ENCODE data around the gene LPCAT3. TPM values are rescaled to one million over a fixed set of nuclear protein-coding genes. Genes with fewer than 3 reads are reported as not detected.
A peak's percentile ranks its signal among the peaks of the same experiment; 100 is the strongest.

The LPCAT3 gene
- total RNA-seq, 1 experiment from 2014 or later, result 56.6 TPM

DNA sequence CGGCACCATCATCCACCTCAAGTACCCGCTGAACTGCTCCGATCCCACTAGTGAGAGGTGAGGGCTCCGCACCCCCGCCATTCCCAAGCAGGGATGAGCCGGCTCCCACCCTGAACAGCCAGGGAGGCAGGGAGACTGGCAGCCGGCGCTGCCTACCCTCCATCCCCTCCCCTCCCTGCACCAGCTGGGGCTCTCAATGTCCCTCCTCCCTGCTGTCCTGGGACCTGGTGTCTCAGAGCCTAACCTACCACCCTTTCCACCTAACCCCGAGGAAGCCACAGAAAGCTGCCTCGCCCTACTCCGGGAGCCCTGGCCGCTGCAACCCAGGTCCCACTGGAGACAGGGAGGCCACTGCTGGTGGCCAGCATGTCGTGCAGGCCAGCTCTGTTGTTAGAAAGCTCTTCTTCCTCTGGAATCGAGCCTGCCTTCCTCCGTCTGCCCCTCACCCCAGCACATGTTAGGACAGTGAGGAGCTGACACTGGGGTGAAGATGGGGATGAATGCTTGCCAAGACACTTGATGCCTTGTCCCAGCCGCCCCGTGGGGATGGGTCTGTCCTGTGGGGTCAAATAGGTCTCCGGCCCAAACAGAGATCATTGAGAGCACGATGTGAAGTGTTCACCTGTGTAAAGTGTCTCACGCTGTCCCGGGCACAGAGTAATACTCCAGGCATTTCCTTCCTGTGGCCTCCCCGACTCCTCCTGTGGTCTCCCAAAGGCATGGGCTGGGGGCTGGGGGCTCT lies 66.0 kb downstream of the LPCAT3 start:
- Histone ChIP-seq H3K4me1 (ENCODE audit: insufficient read depth, low read length, poor library complexity, severe bottlenecking) (peaks cover 13% of the 10 kb centered on the region), H3K9me3 (ENCODE audit: low read depth, low read length, poor library complexity, severe bottlenecking) (no peaks in the 10 kb centered on the region), H3K27ac (ENCODE audit: low read depth, low read length, poor library complexity, severe bottlenecking) (peak overlapping the region; percentile 82), H3K36me3 (ENCODE audit: insufficient read depth, low read length, poor library complexity, severe bottlenecking) (no peaks in the 10 kb centered on the region), H3K4me3 (ENCODE audit: low read depth, low read length, poor library complexity, severe bottlenecking) (no peak overlapping the region), H3K27me3 (replicated peaks; ENCODE audit: insufficient read depth, low read depth, low read length, poor library complexity) (no peaks in the 10 kb centered on the region)
- BruUV-seq (replicated peaks), result no TSS peak
- POLR2A ChIA-PET (ENCODE audit: low non-redundant PET), result no interaction called here
- TF ChIP-seq, protein P1, sequence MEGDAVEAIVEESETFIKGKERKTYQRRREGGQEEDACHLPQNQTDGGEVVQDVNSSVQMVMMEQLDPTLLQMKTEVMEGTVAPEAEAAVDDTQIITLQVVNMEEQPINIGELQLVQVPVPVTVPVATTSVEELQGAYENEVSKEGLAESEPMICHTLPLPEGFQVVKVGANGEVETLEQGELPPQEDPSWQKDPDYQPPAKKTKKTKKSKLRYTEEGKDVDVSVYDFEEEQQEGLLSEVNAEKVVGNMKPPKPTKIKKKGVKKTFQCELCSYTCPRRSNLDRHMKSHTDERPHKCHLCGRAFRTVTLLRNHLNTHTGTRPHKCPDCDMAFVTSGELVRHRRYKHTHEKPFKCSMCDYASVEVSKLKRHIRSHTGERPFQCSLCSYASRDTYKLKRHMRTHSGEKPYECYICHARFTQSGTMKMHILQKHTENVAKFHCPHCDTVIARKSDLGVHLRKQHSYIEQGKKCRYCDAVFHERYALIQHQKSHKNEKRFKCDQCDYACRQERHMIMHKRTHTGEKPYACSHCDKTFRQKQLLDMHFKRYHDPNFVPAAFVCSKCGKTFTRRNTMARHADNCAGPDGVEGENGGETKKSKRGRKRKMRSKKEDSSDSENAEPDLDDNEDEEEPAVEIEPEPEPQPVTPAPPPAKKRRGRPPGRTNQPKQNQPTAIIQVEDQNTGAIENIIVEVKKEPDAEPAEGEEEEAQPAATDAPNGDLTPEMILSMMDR (conservative IDR thresholded peaks at IDR 0.05; ENCODE audit: low read depth, low read length), result no peak
- TF ChIP-seq EZH2 (IDR thresholded peaks at IDR 0.05; ENCODE audit: borderline replicate concordance, low read depth, low read length, poor library complexity, severe bottlenecking), result no peak
- CTCF ChIA-PET, result no interaction called here
- no peak for DNase-seq (ENCODE audit: low spot score)
- intact Hi-C loops (cut with micrococcal nuclease; ENCODE audit: unreplicated experiment), result no loop called here

DNA sequence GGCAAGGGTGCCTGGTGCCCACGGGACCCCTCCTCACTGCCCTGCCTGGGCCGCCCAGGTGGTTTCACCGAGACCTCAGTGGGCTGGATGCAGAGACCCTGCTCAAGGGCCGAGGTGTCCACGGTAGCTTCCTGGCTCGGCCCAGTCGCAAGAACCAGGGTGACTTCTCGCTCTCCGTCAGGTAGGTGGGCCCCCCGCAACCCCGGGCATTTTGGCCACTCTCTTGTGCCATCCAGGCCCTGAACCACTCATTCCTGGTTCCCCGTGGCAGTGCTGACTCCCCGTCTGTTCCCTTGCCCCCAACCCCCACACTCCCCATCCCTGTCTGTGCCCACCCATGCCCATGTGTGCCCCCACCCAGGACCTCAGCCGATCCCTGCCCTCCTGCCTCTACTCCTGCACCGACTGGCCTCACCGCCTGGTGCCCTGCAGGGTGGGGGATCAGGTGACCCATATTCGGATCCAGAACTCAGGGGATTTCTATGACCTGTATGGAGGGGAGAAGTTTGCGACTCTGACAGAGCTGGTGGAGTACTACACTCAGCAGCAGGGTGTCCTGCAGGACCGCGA lies 66.6 kb downstream of the LPCAT3 start:
- ChIA-PET CTCF (interaction anchor here (1.7 kb wide), 1 partner anchor 10 kb away, joined by 3 read pairs; no protein-coding TSS in a partner anchor), POLR2A (ENCODE audit: low non-redundant PET) (no interaction called here)
- intact Hi-C loops (cut with micrococcal nuclease; ENCODE audit: unreplicated experiment), result no loop called here

DNA sequence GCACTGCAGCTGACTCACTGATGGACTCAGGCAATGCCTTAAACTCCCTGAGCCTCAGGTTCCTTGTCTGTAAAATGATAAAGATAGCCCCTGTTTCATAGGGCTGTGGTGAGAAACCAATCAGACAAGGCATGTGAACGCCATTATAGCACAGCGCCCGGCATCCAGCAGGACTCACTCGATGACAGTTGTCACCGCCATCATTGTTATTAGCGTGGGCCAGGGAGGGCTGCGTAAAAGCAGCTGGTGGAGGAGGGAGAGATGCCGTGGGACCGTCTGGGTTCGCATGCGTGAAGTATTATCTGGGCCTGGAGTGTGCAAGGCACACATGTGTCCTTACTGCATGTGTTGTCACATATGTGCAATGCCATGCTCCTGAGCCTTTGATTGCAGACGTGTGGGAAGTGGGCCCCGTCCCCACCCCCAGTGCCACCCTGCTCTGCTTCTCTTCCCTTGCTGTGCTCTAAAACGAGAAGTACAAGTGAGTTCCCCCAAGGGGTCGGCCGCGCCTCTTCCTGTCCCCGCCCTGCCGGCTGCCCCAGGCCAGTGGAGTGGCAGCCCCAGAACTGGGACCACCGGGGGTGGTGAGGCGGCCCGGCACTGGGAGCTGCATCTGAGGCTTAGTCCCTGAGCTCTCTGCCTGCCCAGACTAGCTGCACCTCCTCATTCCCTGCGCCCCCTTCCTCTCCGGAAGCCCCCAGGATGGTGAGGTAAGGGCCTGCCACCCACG lies 67.3 kb downstream of the LPCAT3 start, which contains the start of gene PTPN6:
PTPN6 (plus strand) TSS at position 546 of the 730 bp plus-strand sequence; CDS start at position 703, 157 bp downstream.
- Histone ChIP-seq H3K36me3 (ENCODE audit: insufficient read depth, low read length, poor library complexity, severe bottlenecking) (peaks cover under 1% of the 10 kb centered on the region), H3K27me3 (replicated peaks; ENCODE audit: insufficient read depth, low read depth, low read length, poor library complexity) (no peaks in the 10 kb centered on the region), H3K27ac (ENCODE audit: low read depth, low read length, poor library complexity, severe bottlenecking) (peak within 1 kb of the TSS; percentile 82), H3K9me3 (ENCODE audit: low read depth, low read length, poor library complexity, severe bottlenecking) (no peaks in the 10 kb centered on the region), H3K4me1 (ENCODE audit: insufficient read depth, low read length, poor library complexity, severe bottlenecking) (peaks cover 13% of the 10 kb centered on the region), H3K4me3 (ENCODE audit: low read depth, low read length, poor library complexity, severe bottlenecking) (no peak within 1 kb of the TSS)
- no peak for TF ChIP-seq EZH2 (IDR thresholded peaks at IDR 0.05; ENCODE audit: borderline replicate concordance, low read depth, low read length, poor library complexity, severe bottlenecking)
- TF ChIP-seq, protein P1 (conservative IDR thresholded peaks at IDR 0.05; ENCODE audit: low read depth, low read length), result no peak
- DNase-seq (ENCODE audit: low spot score), result no peak
- no TSS peak for BruUV-seq (replicated peaks)
- ChIA-PET CTCF (interaction anchor here (1.7 kb wide), 1 partner anchor 11 kb away, joined by 3 read pairs; no protein-coding TSS in a partner anchor), POLR2A (ENCODE audit: low non-redundant PET) (no interaction called here)
- intact Hi-C loops (cut with micrococcal nuclease; ENCODE audit: unreplicated experiment), result no loop called here

More for the DNA sequence above, 66.6 kb downstream of the LPCAT3 start:
- no peak for DNase-seq (ENCODE audit: low spot score)
- Histone ChIP-seq H3K27ac (ENCODE audit: low read depth, low read length, poor library complexity, severe bottlenecking) (peak overlapping the region; percentile 8), H3K36me3 (ENCODE audit: insufficient read depth, low read length, poor library complexity, severe bottlenecking) (no peaks in the 10 kb centered on the region), H3K9me3 (ENCODE audit: low read depth, low read length, poor library complexity, severe bottlenecking) (no peaks in the 10 kb centered on the region), H3K27me3 (replicated peaks; ENCODE audit: insufficient read depth, low read depth, low read length, poor library complexity) (no peaks in the 10 kb centered on the region), H3K4me3 (ENCODE audit: low read depth, low read length, poor library complexity, severe bottlenecking) (no peak overlapping the region), H3K4me1 (ENCODE audit: insufficient read depth, low read length, poor library complexity, severe bottlenecking) (peaks cover 13% of the 10 kb centered on the region)
- TF ChIP-seq, protein P1 (conservative IDR thresholded peaks at IDR 0.05; ENCODE audit: low read depth, low read length), result no peak
- no peak for TF ChIP-seq EZH2 (IDR thresholded peaks at IDR 0.05; ENCODE audit: borderline replicate concordance, low read depth, low read length, poor library complexity, severe bottlenecking)
- BruUV-seq (replicated peaks), result no TSS peak
